H1 (cell line): ENCODE data around the gene ETV2. TPM values are rescaled to one million over a fixed set of nuclear protein-coding genes. Genes with fewer than 3 reads are reported as not detected.

ENCODE experiments used
- CTCF ChIA-PET: fragments of 300-600 bp; sonication (Branson Sonifier 250); formaldehyde crosslinking; loops from one replicate; lab custom pipeline; 2021; ENCODE audit not compliant: partially characterized antibody; lab: Charles Lee
- POLR2A ChIA-PET: fragments of 300-600 bp; sonication (Branson Sonifier 250); formaldehyde crosslinking; loops from one replicate; lab custom pipeline; 2021; ENCODE audit warnings: inconsistent platforms; ENCODE audit not compliant: partially characterized antibody; lab: Charles Lee
- DNase-seq, 2 experiments: peaks; one replicate each; pipeline versions ENCODE4 v3.0.0 to v3.0.0-alpha.2; 2010 to 2022; ENCODE audit warnings: low spot score in 2 of 2, low read depth in 1 of 2, mixed read lengths in 1 of 2
- FAIRE-seq: peaks from 2 replicates; lab custom pipeline; 2011; peaks lifted over from hg19 to GRCh38; lab: Jason Lieb, UNC
- H2AFZ ChIP-seq: 2 replicates; pipeline ENCODE4 v1.8.1; 2012; ENCODE audit warnings: low read length, inconsistent platforms
- H2AK5ac ChIP-seq: 2 replicates; pipeline ENCODE4 v1.6.1; 2013; ENCODE audit warnings: low read depth, low read length
- H2BK120ac ChIP-seq: replicated peaks from 2 replicates; pipeline ENCODE3; 2013; ENCODE audit warnings: low read depth, low read length, inconsistent platforms
- H2BK12ac ChIP-seq: 2 replicates; pipeline ENCODE4 v1.6.1; 2013; ENCODE audit warnings: low read depth, low read length
- H2BK15ac ChIP-seq: 2 replicates; pipeline ENCODE4 v1.6.1; 2013; ENCODE audit warnings: low read length
- H2BK20ac ChIP-seq: 2 replicates; pipeline ENCODE4 v1.6.1; 2013; ENCODE audit warnings: low read length
- H2BK5ac ChIP-seq: 2 replicates; pipeline ENCODE4 v1.6.1; 2013; ENCODE audit warnings: low read depth, low read length
- H3K14ac ChIP-seq: 2 replicates; pipeline ENCODE4 v1.6.1; 2013; ENCODE audit warnings: inconsistent platforms; ENCODE audit not compliant: insufficient read length
- H3K18ac ChIP-seq: 2 replicates; pipeline ENCODE4 v1.6.1; 2013; ENCODE audit warnings: low read length; ENCODE audit errors: extremely low read depth
- H3K23ac ChIP-seq: 2 replicates; pipeline ENCODE4 v1.6.1; 2013; ENCODE audit warnings: inconsistent platforms; ENCODE audit not compliant: insufficient read length
- H3K23me2 ChIP-seq: 2 replicates; pipeline ENCODE4 v1.6.1; 2013; ENCODE audit warnings: low read depth, low read length
- H3K27ac ChIP-seq: 2 replicates; pipeline ENCODE4 v1.6.1; 2011; ENCODE audit warnings: low read depth, low read length, inconsistent platforms
- H3K27me3 ChIP-seq, 4 experiments: replicated peaks in 1 of 4; 1 replicate in 1 of 4; 2 replicates in 3 of 4; pipeline versions ENCODE4 v1.6.1 to v1.8.1; 2011 to 2013; ENCODE audit warnings: low read length in 3 of 4, mild to moderate bottlenecking in 3 of 4, inconsistent platforms in 2 of 4, mixed read lengths in 2 of 4, moderate library complexity in 1 of 4; ENCODE audit not compliant: control insufficient read depth in 3 of 4, insufficient read depth in 3 of 4; ENCODE audit errors: extremely low read depth in 1 of 4
- H3K36me3 ChIP-seq, 4 experiments: 2 replicates each; pipeline versions ENCODE4 v1.6.1 to v1.8.1; 2011 to 2013; ENCODE audit warnings: mild to moderate bottlenecking in 4 of 4, low read length in 3 of 4, moderate library complexity in 2 of 4, control low read depth in 1 of 4, inconsistent platforms in 1 of 4; ENCODE audit not compliant: insufficient read depth in 4 of 4, control insufficient read depth in 2 of 4
- H3K4ac ChIP-seq: replicated peaks from 2 replicates; pipeline ENCODE3; 2013; ENCODE audit warnings: low read length, low read depth, mixed read lengths, inconsistent platforms; ENCODE audit not compliant: insufficient read length
- H3K4me1 ChIP-seq, 4 experiments: replicated peaks in 1 of 4; 1 replicate in 1 of 4; 2 replicates in 3 of 4; pipeline versions ENCODE4 v1.6.1 to v1.8.1; 2011 to 2013; ENCODE audit warnings: low read length in 3 of 4, inconsistent platforms in 2 of 4, mixed read lengths in 1 of 4; ENCODE audit not compliant: insufficient read depth in 4 of 4, control insufficient read depth in 3 of 4
- H3K4me2 ChIP-seq, 2 experiments: 2 replicates each; pipeline versions ENCODE4 v1.6.1 to v1.8.1; 2011 to 2013; ENCODE audit warnings: low read depth in 2 of 2, low read length in 2 of 2, control low read depth in 1 of 2, inconsistent platforms in 1 of 2, mild to moderate bottlenecking in 1 of 2; ENCODE audit not compliant: insufficient read depth in 1 of 2
- H3K4me3 ChIP-seq, 4 experiments: fragments of 200-600, 300-600 bp in 1 of 4; sonication (generic), shearing (Covaris generic), sonication (Bioruptor Twin) in 1 of 4; 2 replicates each; pipeline versions ENCODE4 v1.5.1 to v1.8.1; 2011 to 2016; ENCODE audit warnings: low read length in 4 of 4, low read depth in 3 of 4, control low read depth in 2 of 4, inconsistent platforms in 2 of 4, mild to moderate bottlenecking in 2 of 4, mixed read lengths in 1 of 4, moderate library complexity in 1 of 4; ENCODE audit not compliant: insufficient read depth in 2 of 4; ENCODE audit errors: extremely low read depth in 1 of 4
- H3K56ac ChIP-seq: replicated peaks from 2 replicates; pipeline ENCODE3; 2013; ENCODE audit warnings: low read depth, mild to moderate bottlenecking, mixed read lengths, low read length, inconsistent platforms; ENCODE audit not compliant: insufficient read length
- H3K79me1 ChIP-seq: 2 replicates; pipeline ENCODE4 v1.6.1; 2013; ENCODE audit warnings: low read depth, low read length, control low read depth
- H3K79me2 ChIP-seq, 2 experiments: 2 replicates each; pipeline versions ENCODE4 v1.6.1 to v1.8.1; 2012 to 2013; ENCODE audit warnings: low read length in 2 of 2, mild to moderate bottlenecking in 2 of 2, inconsistent platforms in 1 of 2; ENCODE audit not compliant: insufficient read depth in 2 of 2, control insufficient read depth in 1 of 2
- H3K9ac ChIP-seq, 4 experiments: replicated peaks in 1 of 4; 1 replicate in 1 of 4; 2 replicates in 3 of 4; pipeline versions ENCODE4 v1.6.1 to v1.8.1; 2011 to 2013; ENCODE audit warnings: low read depth in 3 of 4, low read length in 3 of 4, control low read depth in 2 of 4, mild to moderate bottlenecking in 2 of 4, moderate library complexity in 2 of 4, inconsistent platforms in 1 of 4; ENCODE audit errors: extremely low read depth in 1 of 4
- H3K9me3 ChIP-seq, 2 experiments: 2 replicates each; pipeline versions ENCODE4 v1.6.1 to v1.8.1; 2012 to 2013; ENCODE audit warnings: mild to moderate bottlenecking in 2 of 2, moderate library complexity in 2 of 2, control low read depth in 1 of 2, inconsistent platforms in 1 of 2, low read depth in 1 of 2, low read length in 1 of 2, mixed read lengths in 1 of 2; ENCODE audit not compliant: insufficient read depth in 2 of 2
- H4K20me1 ChIP-seq, 2 experiments: replicated peaks in 1 of 2; 2 replicates each; pipeline versions ENCODE3 to v1.8.1; 2011 to 2013; ENCODE audit warnings: inconsistent platforms in 2 of 2, low read length in 2 of 2, mild to moderate bottlenecking in 1 of 2; ENCODE audit not compliant: insufficient read depth in 2 of 2, control insufficient read depth in 1 of 2
- H4K5ac ChIP-seq: 2 replicates; pipeline ENCODE4 v1.6.1; 2013; ENCODE audit warnings: low read length, low read depth, mixed read lengths, inconsistent platforms; ENCODE audit not compliant: insufficient read length
- H4K8ac ChIP-seq: 2 replicates; pipeline ENCODE4 v1.8.0; 2013; ENCODE audit warnings: mild to moderate bottlenecking, moderate library complexity, low read length, inconsistent platforms; ENCODE audit not compliant: insufficient read depth; ENCODE audit errors: extremely low read depth
- H4K91ac ChIP-seq: replicated peaks from 2 replicates; pipeline ENCODE3; 2013; ENCODE audit warnings: low read length, mixed read lengths, inconsistent platforms; ENCODE audit not compliant: insufficient read length
- EZH2 ChIP-seq: fragments of 200-600 bp; sonication (generic); IDR thresholded peaks from 2 replicates; pipeline ENCODE4 v1.7.1; 2012; ENCODE audit warnings: low read depth, mild to moderate bottlenecking, moderate library complexity, low read length, inconsistent platforms; ENCODE audit not compliant: severe bottlenecking
- JUN ChIP-seq: IDR thresholded peaks from 2 replicates; pipeline ENCODE4 v1.6.1; 2011; ENCODE audit warnings: low read depth, mild to moderate bottlenecking, improper control_type of control experiment, low read length
- KDM1A ChIP-seq: fragments of 200-600, 300-600 bp; sonication (generic); IDR thresholded peaks from 2 replicates; pipeline ENCODE4 v1.7.1; 2016; ENCODE audit warnings: mild to moderate bottlenecking, low read length, borderline replicate concordance
- RAD21 ChIP-seq, 2 experiments: IDR thresholded peaks in 1 of 2; conservative IDR thresholded peaks in 1 of 2; 2 replicates each; pipeline ENCODE4 v1.6.1; 2011; ENCODE audit warnings: low read depth in 2 of 2, low read length in 2 of 2, improper control_type of control experiment in 1 of 2, inconsistent platforms in 1 of 2, mild to moderate bottlenecking in 1 of 2, moderate library complexity in 1 of 2
- SIN3A ChIP-seq, 2 experiments: IDR thresholded peaks in 1 of 2; conservative IDR thresholded peaks in 1 of 2; 2 replicates each; pipeline ENCODE4 v1.6.1; 2011 to 2012; ENCODE audit warnings: low read length in 2 of 2, improper control_type of control experiment in 1 of 2, low read depth in 1 of 2, mild to moderate bottlenecking in 1 of 2
- TAF7 ChIP-seq: optimal IDR thresholded peaks from 2 replicates; pipeline ENCODE3; 2011; ENCODE audit warnings: low read depth, mild to moderate bottlenecking, inconsistent platforms, low read length, moderate library complexity, borderline replicate concordance
- YY1 ChIP-seq: IDR thresholded peaks from 2 replicates; pipeline ENCODE4 v1.6.1; 2011; ENCODE audit warnings: low read depth, mild to moderate bottlenecking, low read length
- WGBS, 2 experiments: shearing (Covaris generic) in 1 of 2; methylation state at CpG; one replicate each; pipeline versions ENCODE4 v1.1.6 to v1.1.7; 2013 to 2015; ENCODE audit warnings: low lambda C conversion rate in 2 of 2, mixed read lengths in 2 of 2, inconsistent platforms in 1 of 2, low coverage in 1 of 2, missing lambda C conversion rate in 1 of 2; ENCODE audit not compliant: insufficient replicate concordance in 2 of 2, insufficient coverage in 1 of 2, insufficient read length in 1 of 2; ENCODE audit errors: extremely low coverage in 1 of 2, missing lambda C conversion rate in 1 of 2; 5-methylcytosine and 5-hydroxymethylcytosine counted together
- polyA plus RNA-seq, 7 experiments: library from polyadenylated mRNA; depleted of rRNA in 3 of 7; stranded (reverse) in 5 of 7; unstranded in 2 of 7; fragments of >200 nt in 5 of 7; fragments of 200-250 nt in 2 of 7; gene quantifications; 1 replicate in 5 of 7; 2 replicates in 1 of 7; 4 replicates in 1 of 7; pipeline versions ENCODE4 v1.2.1 to v1.2.3, GENCODE V29; 2011 to 2013; ENCODE audit warnings: missing spikeins in 2 of 7, mixed read lengths in 2 of 7
- total RNA-seq: library from RNA; stranded (reverse); fragmentation: NEBNext Ultra II Directional; extraction: Animal tissue kit (Norgen Biotek cat#: 25700); gene quantifications from 2 replicates; pipeline ENCODE4 v1.2.1, GENCODE V29; 2021
- TF ChIP-seq, protein P1 (sequence below), 3 experiments: IDR thresholded peaks; 1 replicate in 2 of 3; 2 replicates in 1 of 3; pipeline versions ENCODE4 v1.5.1 to v1.6.1; 2011; ENCODE audit warnings: low read length in 3 of 3, mild to moderate bottlenecking in 3 of 3, inconsistent platforms in 2 of 3, low read depth in 1 of 3, moderate library complexity in 1 of 3; ENCODE audit not compliant: insufficient read depth in 1 of 3; ENCODE audit errors: control extremely low read depth in 1 of 3

ETV2 gene
- total and polyA plus RNA-seq, 2 of the 8 experiments (the other 6 are each of a cell fraction or from before 2014, with no cell fraction given) = 0.88 to 1.3 TPM

DNA sequence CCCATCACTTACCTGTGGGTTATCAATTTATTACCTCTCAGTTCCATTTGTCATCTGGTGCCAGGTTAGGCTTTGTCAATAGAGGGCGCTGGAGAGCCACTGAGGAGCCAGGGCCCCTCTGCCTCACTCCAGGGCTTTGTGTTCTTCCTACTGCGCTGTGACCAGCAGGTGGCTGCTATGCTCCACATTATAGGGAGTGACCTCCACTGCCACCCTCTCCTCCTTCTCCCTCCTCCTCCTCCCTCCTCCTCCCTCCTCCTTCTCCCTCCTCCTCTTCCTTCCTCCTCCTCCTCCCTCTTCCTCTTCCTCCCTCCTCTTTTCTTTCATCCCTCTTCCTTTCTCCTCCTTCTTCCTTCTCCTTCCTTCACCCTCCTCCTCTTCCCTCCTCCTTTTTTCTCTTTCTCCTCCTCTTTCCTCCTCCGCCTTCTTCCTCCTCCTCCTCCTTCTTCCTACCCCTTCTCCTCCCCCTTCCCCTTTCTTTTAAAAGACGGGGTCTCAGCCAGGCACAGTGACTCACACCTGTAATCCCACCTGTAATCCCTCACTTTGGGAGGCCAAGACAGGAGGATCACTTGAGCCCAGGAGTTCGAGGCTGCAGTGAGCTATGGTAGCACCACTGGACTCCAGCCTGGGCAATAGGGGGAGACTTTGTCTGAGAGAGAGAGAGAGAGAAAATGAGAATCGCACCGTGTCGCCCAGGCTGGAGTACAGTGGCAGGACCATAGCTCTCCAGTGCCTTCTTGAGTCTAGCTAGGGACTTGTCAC is 52.5 kb downstream of the ETV2 start:
- H3K4me2 ChIP-seq = no peak overlapping the region
- no peak overlapping the region for H2BK15ac ChIP-seq
- no peaks in the 10 kb centered on the region for H3K23me2 ChIP-seq
- no peak overlapping the region for H3K14ac ChIP-seq
- H2BK5ac ChIP-seq = no peak overlapping the region
- no peak overlapping the region for H2AK5ac ChIP-seq
- CTCF ChIA-PET = interaction anchor here (0.6 to 7.6 kb wide), 25 partner anchors 10 to 177 kb away, joined by 3 to 105 read pairs (median 3); partner anchors contain the start of genes LIN37 and ZBTB32
- H3K56ac ChIP-seq = no peak overlapping the region
- no peaks in the 10 kb centered on the region for H3K4me1 ChIP-seq
- no peak overlapping the region for H3K18ac ChIP-seq
- WGBS, 2 experiments = 43% methylated on average over 8 of the region's 8 CpGs; no CpG with 5 or more reads in 1 of the 2 experiments
- H3K36me3 ChIP-seq = no peaks in the 10 kb centered on the region
- H3K79me1 ChIP-seq = no peaks in the 10 kb centered on the region
- H3K79me2 ChIP-seq = no peaks in the 10 kb centered on the region
- H4K91ac ChIP-seq = peak overlapping the region; percentile 47
- no peak overlapping the region for H2AFZ ChIP-seq
- H4K8ac ChIP-seq = no peak overlapping the region
- no peak overlapping the region for H3K23ac ChIP-seq
- no peaks in the 10 kb centered on the region for H3K27me3 ChIP-seq
- POLR2A ChIA-PET = interaction anchor here (0.7 to 1.9 kb wide), 5 partner anchors 8 to 166 kb away, joined by 3 to 13 read pairs (median 3); partner anchors contain the start of gene ZBTB32
- H3K4ac ChIP-seq = no peak overlapping the region
- FAIRE-seq (peak; percentile 78), DNase-seq (peak in 1 of 2 experiments; percentile 93)
- H3K27ac ChIP-seq = no peak overlapping the region
- 0 out of 2 replicates have a peak overlapping the region, but pooled peaks have one; percentile 37 for H2BK20ac ChIP-seq
- H3K4me3 ChIP-seq = no peak overlapping the region
- H2BK12ac ChIP-seq = no peak overlapping the region
- no peaks in the 10 kb centered on the region for H4K20me1 ChIP-seq
- H3K9ac ChIP-seq = no peak overlapping the region
- no peak overlapping the region for H2BK120ac ChIP-seq
- H4K5ac ChIP-seq = no peak overlapping the region
- no peaks in the 10 kb centered on the region for H3K9me3 ChIP-seq
- no peak for TF ChIP-seq TAF7
- TF ChIP-seq KDM1A = peak; percentile 30; the same call in 1 of the 2 replicates
- TF ChIP-seq RAD21 (IDR thresholded peaks at IDR 0.05 in 1 of 2, conservative IDR thresholded peaks at IDR 0.05 in 1 of 2; ENCODE audit: low read depth in 2 of 2, low read length in 2 of 2) = peak; percentile 91 to 97
- TF ChIP-seq SIN3A (conservative IDR thresholded peaks at IDR 0.05 in 1 of 2, IDR thresholded peaks at IDR 0.05 in 1 of 2; ENCODE audit: low read depth in 1 of 2, low read length in 2 of 2) = 0 out of 4 replicates have a peak, but pooled peaks have one; percentile 55 to 67
- TF ChIP-seq, protein P1, sequence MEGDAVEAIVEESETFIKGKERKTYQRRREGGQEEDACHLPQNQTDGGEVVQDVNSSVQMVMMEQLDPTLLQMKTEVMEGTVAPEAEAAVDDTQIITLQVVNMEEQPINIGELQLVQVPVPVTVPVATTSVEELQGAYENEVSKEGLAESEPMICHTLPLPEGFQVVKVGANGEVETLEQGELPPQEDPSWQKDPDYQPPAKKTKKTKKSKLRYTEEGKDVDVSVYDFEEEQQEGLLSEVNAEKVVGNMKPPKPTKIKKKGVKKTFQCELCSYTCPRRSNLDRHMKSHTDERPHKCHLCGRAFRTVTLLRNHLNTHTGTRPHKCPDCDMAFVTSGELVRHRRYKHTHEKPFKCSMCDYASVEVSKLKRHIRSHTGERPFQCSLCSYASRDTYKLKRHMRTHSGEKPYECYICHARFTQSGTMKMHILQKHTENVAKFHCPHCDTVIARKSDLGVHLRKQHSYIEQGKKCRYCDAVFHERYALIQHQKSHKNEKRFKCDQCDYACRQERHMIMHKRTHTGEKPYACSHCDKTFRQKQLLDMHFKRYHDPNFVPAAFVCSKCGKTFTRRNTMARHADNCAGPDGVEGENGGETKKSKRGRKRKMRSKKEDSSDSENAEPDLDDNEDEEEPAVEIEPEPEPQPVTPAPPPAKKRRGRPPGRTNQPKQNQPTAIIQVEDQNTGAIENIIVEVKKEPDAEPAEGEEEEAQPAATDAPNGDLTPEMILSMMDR (IDR thresholded peaks at IDR 0.05; ENCODE audit: control extremely low read depth in 1 of 3, insufficient read depth in 1 of 3, low read depth in 1 of 3, low read length in 3 of 3) = peak; percentile 99
- no peak for TF ChIP-seq YY1
- no peak for TF ChIP-seq JUN
- TF ChIP-seq EZH2 = no peak
